K562 (cell line): ENCODE results near the gene PSMD8. TPM values are rescaled to one million over a fixed set of nuclear protein-coding genes. Genes with fewer than 3 reads are reported as not detected.
A peak's percentile ranks its signal among the peaks of the same experiment; 100 is the strongest.

ENCODE experiments used
- BACH1 ChIP-seq: fragments of 200-800 bp; sonication (Bioruptor generic); IDR thresholded peaks from 2 replicates; pipeline ENCODE4 v1.6.1; 2016; ENCODE audit warnings: missing genetic modification characterization, missing compliant biosample characterization
- CEBPG ChIP-seq, 3 experiments: fragments of 200-800 bp in 1 of 3; sonication (Bioruptor generic) in 1 of 3; sonication (generic) in 1 of 3; formaldehyde crosslinking in 1 of 3; IDR thresholded peaks in 2 of 3; conservative IDR thresholded peaks in 1 of 3; 2 replicates each; pipeline versions ENCODE4 v1.6.1 to v1.8.0; 2016 to 2022; ENCODE audit warnings: missing compliant biosample characterization in 2 of 3, missing genetic modification characterization in 2 of 3, mild to moderate bottlenecking in 1 of 3, missing genetic modification reagents in 1 of 3
- EWSR1 ChIP-seq: fragments of 450-650 bp; IDR thresholded peaks from 2 replicates; pipeline ENCODE4 v1.6.1; 2018; ENCODE audit warnings: borderline replicate concordance, mild to moderate bottlenecking, low read depth, moderate library complexity; ENCODE audit not compliant: partially characterized antibody
- HCFC1 ChIP-seq: IDR thresholded peaks from 2 replicates; pipeline ENCODE4 v1.6.1; 2012; ENCODE audit warnings: low read depth, low read length, improper control_type of control experiment
- HDGF ChIP-seq: fragments of 450-650 bp; IDR thresholded peaks from 2 replicates; pipeline ENCODE4 v1.6.1; 2016
- NFIC ChIP-seq: fragments of 450-650 bp; IDR thresholded peaks from 2 replicates; pipeline ENCODE4 v1.6.1; 2017; ENCODE audit warnings: mild to moderate bottlenecking, inconsistent platforms
- NR2C1 ChIP-seq, 2 experiments: fragments of 450-650 bp; IDR thresholded peaks; 2 replicates each; pipeline ENCODE4 v1.6.1; 2017; ENCODE audit warnings: mild to moderate bottlenecking in 2 of 2, antibody characterized with exemption in 1 of 2, inconsistent platforms in 1 of 2, missing compliant biosample characterization in 1 of 2, missing genetic modification characterization in 1 of 2
- POLR2A ChIP-seq: fragments of 450-650 bp; conservative IDR thresholded peaks from 2 replicates; pipeline ENCODE4 v1.6.1; 2016
- POLR2H ChIP-seq: IDR thresholded peaks from 2 replicates; pipeline ENCODE4 v1.6.1; 2016; ENCODE audit warnings: missing genetic modification characterization, low read depth, mild to moderate bottlenecking, control low read depth, missing compliant biosample characterization, moderate library complexity
- RAD21 ChIP-seq, 2 experiments: fragments of 250-450 bp in 1 of 2; fragments of 450-650 bp in 1 of 2; sonication (Bioruptor Pico) in 1 of 2; formaldehyde crosslinking in 1 of 2; IDR thresholded peaks in 1 of 2; conservative IDR thresholded peaks in 1 of 2; 2 replicates each; pipeline versions ENCODE4 v1.4.0 to v1.8.0; 2020 to 2022; ENCODE audit warnings: mild to moderate bottlenecking in 2 of 2, moderate library complexity in 1 of 2
- STAG1 ChIP-seq: sonication (generic); formaldehyde crosslinking; IDR thresholded peaks from 2 replicates; pipeline ENCODE4 v1.5.0; 2020; ENCODE audit warnings: missing genetic modification reagents, borderline replicate concordance
- SUPT5H ChIP-seq: fragments of 450-650 bp; IDR thresholded peaks from 2 replicates; pipeline ENCODE4 v1.6.1; 2016
- TAL1 ChIP-seq: fragments of 450-650 bp; IDR thresholded peaks from 2 replicates; pipeline ENCODE4 v1.6.1; 2016; ENCODE audit warnings: mild to moderate bottlenecking
- XRCC5 ChIP-seq: fragments of 200-400 bp; formaldehyde crosslinking; IDR thresholded peaks from 2 replicates; pipeline ENCODE4 v1.6.1; 2017; ENCODE audit warnings: low read depth, mild to moderate bottlenecking, low read length
- ZNF133 ChIP-seq: fragments of 250-450 bp; sonication (Bioruptor Pico); IDR thresholded peaks from 2 replicates; pipeline ENCODE4 v1.4.0; 2020; ENCODE audit warnings: mild to moderate bottlenecking
- ZNF184 ChIP-seq: sonication (generic); formaldehyde crosslinking; IDR thresholded peaks from 2 replicates; pipeline ENCODE4 v1.5.0; 2020; ENCODE audit warnings: missing genetic modification reagents
- ZNF253 ChIP-seq: fragments of 250-450 bp; sonication (Bioruptor Pico); conservative IDR thresholded peaks from 2 replicates; pipeline ENCODE4 v1.6.1; 2021; ENCODE audit warnings: mild to moderate bottlenecking
- ZNF408 ChIP-seq: fragments of 250-450 bp; sonication (Bioruptor Pico); IDR thresholded peaks from 2 replicates; pipeline ENCODE4 v1.4.0; 2020; ENCODE audit warnings: low read depth, mild to moderate bottlenecking, moderate library complexity
- polyA plus RNA-seq, 8 experiments: library from polyadenylated mRNA; depleted of rRNA in 4 of 8; stranded (reverse) in 5 of 8; unstranded in 3 of 8; fragments of >200 nt; fragmentation: Nextera tagmentation in 2 of 8; fragmentation: Illumina TruSeq in 1 of 8; extraction: Ambion mirVana in 2 of 8; extraction: Trizol in 1 of 8; gene quantifications; 2 replicates each; pipeline versions ENCODE4 v1.2.1 to v1.2.3, GENCODE V29; 2011 to 2014; ENCODE audit warnings: inconsistent platforms in 1 of 8, missing spikeins in 1 of 8
- total RNA-seq, 7 experiments: library from RNA; depleted of rRNA in 6 of 7; stranded (reverse); fragments of >200 nt in 6 of 7; fragmentation: Illumina TruSeq in 2 of 7; extraction: Trizol in 2 of 7; gene quantifications; 2 replicates each; pipeline versions ENCODE4 v1.2.1 to v1.2.3, GENCODE V29; 2011 to 2021; ENCODE audit warnings: low replicate concordance in 1 of 7
- TF ChIP-seq, protein P1 (sequence below): fragments of 450-650 bp; formaldehyde crosslinking; conservative IDR thresholded peaks from 2 replicates; pipeline ENCODE4 v1.4.0; 2022; ENCODE audit warnings: mild to moderate bottlenecking, missing genetic modification characterization
- TF ChIP-seq, protein P2 (sequence below), 2 experiments: IDR thresholded peaks; 2 replicates each; pipeline ENCODE4 v1.6.1; 2012; ENCODE audit warnings: improper control_type of control experiment in 2 of 2, low read depth in 2 of 2, low read length in 2 of 2, borderline replicate concordance in 1 of 2
- TF ChIP-seq, protein P3 (sequence below): fragments of 450-650 bp; conservative IDR thresholded peaks from 2 replicates; pipeline ENCODE4 v1.6.1; 2016; ENCODE audit warnings: missing genetic modification characterization, low read depth, mild to moderate bottlenecking, control low read depth, missing compliant biosample characterization
- TF ChIP-seq, protein P4 (sequence below): fragments of 250-450 bp; sonication (Bioruptor Pico); IDR thresholded peaks from 2 replicates; pipeline ENCODE4 v1.4.0; 2020

Gene PSMD8
- total and polyA plus RNA-seq, 9 of the 15 experiments (the other 6 are each of a cell fraction or from before 2014, with no cell fraction given) = 130 to 583 (median 315) TPM

DNA sequence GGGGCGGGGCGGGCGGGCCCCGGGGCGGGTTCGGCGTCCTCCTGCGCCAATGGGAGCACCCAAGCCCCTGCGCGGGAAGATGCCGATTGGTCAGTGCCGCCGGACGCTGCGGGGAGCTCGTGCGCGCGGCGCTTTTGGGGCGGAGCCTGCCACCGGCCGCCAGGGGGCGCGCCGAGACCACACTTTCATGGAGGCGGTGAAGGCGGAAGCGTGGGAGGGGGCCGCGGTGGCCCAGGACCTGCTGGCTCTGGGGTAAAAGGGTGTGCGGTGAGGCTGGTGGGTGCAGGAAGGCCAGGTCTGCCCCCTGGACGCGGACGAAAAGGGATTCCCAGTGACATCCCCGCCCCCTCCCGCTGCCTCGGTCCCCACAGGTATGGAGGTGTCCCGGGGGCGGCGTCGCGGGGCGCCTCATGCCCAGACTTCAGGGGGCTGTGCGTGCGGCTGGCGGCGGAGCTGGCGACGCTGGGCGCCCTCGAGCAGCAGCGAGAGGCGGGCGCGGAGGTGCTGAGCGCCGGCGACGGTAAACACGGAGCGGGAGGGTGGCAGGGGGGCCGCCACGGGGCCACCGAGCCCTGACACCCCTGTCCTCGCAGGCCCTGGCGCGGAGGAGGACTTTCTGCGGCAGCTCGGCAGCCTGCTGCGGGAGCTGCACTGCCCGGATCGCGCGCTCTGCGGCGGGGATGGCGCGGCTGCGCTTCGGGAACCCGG lies 28.8 kb downstream of the PSMD8 start, which contains the start of gene FAM98C (continued):
- TF ChIP-seq, protein P1, sequence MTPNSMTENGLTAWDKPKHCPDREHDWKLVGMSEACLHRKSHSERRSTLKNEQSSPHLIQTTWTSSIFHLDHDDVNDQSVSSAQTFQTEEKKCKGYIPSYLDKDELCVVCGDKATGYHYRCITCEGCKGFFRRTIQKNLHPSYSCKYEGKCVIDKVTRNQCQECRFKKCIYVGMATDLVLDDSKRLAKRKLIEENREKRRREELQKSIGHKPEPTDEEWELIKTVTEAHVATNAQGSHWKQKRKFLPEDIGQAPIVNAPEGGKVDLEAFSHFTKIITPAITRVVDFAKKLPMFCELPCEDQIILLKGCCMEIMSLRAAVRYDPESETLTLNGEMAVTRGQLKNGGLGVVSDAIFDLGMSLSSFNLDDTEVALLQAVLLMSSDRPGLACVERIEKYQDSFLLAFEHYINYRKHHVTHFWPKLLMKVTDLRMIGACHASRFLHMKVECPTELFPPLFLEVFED (CRISPR knock-in tag) = no peak
- TF ChIP-seq NFIC = peak; percentile 20; the same call in 1 of the 2 replicates
- TF ChIP-seq STAG1 (CRISPR knock-in tag) = peak; percentile 78
- TF ChIP-seq SUPT5H = peak; percentile 57
- TF ChIP-seq, protein P2, sequence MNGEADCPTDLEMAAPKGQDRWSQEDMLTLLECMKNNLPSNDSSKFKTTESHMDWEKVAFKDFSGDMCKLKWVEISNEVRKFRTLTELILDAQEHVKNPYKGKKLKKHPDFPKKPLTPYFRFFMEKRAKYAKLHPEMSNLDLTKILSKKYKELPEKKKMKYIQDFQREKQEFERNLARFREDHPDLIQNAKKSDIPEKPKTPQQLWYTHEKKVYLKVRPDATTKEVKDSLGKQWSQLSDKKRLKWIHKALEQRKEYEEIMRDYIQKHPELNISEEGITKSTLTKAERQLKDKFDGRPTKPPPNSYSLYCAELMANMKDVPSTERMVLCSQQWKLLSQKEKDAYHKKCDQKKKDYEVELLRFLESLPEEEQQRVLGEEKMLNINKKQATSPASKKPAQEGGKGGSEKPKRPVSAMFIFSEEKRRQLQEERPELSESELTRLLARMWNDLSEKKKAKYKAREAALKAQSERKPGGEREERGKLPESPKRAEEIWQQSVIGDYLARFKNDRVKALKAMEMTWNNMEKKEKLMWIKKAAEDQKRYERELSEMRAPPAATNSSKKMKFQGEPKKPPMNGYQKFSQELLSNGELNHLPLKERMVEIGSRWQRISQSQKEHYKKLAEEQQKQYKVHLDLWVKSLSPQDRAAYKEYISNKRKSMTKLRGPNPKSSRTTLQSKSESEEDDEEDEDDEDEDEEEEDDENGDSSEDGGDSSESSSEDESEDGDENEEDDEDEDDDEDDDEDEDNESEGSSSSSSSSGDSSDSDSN (IDR thresholded peaks at IDR 0.05; ENCODE audit: borderline replicate concordance in 1 of 2, low read depth in 2 of 2, low read length in 2 of 2) = peak; percentile 89 to 95
- no peak for TF ChIP-seq XRCC5
- no peak for TF ChIP-seq HCFC1
- no peak for TF ChIP-seq CEBPG (CRISPR knock-in tag; IDR thresholded peaks at IDR 0.05)
- TF ChIP-seq CEBPG (tag; conservative IDR thresholded peaks at IDR 0.05 in 1 of 2, IDR thresholded peaks at IDR 0.05 in 1 of 2) = no peak
- no peak for TF ChIP-seq ZNF408 (CRISPR knock-in tag)
- TF ChIP-seq TAL1 = no peak
- no peak for TF ChIP-seq ZNF133
- TF ChIP-seq POLR2A = peak; percentile 69
- TF ChIP-seq POLR2H (tag) = no peak
- peak; percentile 94 to 96 for TF ChIP-seq RAD21 (CRISPR knock-in tag; conservative IDR thresholded peaks at IDR 0.05 in 1 of 2, IDR thresholded peaks at IDR 0.05 in 1 of 2)
- TF ChIP-seq NR2C1 (IDR thresholded peaks at IDR 0.05) = no peak
- TF ChIP-seq NR2C1 (tag; IDR thresholded peaks at IDR 0.05) = no peak
- TF ChIP-seq, protein P3, sequence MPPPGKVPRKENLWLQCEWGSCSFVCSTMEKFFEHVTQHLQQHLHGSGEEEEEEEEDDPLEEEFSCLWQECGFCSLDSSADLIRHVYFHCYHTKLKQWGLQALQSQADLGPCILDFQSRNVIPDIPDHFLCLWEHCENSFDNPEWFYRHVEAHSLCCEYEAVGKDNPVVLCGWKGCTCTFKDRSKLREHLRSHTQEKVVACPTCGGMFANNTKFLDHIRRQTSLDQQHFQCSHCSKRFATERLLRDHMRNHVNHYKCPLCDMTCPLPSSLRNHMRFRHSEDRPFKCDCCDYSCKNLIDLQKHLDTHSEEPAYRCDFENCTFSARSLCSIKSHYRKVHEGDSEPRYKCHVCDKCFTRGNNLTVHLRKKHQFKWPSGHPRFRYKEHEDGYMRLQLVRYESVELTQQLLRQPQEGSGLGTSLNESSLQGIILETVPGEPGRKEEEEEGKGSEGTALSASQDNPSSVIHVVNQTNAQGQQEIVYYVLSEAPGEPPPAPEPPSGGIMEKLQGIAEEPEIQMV (tag) = no peak
- no peak for TF ChIP-seq EWSR1
- TF ChIP-seq BACH1 (tag) = no peak
- no peak for TF ChIP-seq ZNF253
- TF ChIP-seq, protein P4, sequence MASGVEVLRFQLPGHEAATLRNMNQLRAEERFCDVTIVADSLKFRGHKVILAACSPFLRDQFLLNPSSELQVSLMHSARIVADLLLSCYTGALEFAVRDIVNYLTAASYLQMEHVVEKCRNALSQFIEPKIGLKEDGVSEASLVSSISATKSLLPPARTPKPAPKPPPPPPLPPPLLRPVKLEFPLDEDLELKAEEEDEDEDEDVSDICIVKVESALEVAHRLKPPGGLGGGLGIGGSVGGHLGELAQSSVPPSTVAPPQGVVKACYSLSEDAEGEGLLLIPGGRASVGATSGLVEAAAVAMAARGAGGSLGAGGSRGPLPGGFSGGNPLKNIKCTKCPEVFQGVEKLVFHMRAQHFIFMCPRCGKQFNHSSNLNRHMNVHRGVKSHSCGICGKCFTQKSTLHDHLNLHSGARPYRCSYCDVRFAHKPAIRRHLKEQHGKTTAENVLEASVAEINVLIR = 0 out of 2 replicates have a peak, but pooled peaks have one; percentile 17
- no peak for TF ChIP-seq HDGF
- no peak for TF ChIP-seq ZNF184 (CRISPR knock-in tag)
